Lung microvascular endothelial cell (primary cell): ENCODE results near the gene WDR93. TPM values are rescaled to one million over a fixed set of nuclear protein-coding genes. Genes with fewer than 3 reads are reported as not detected.
A peak's percentile ranks its signal among the peaks of the same experiment; 100 is the strongest.

ENCODE experiments used
- DNase-seq, 2 donors: peaks; one replicate each; pipeline versions ENCODE4 v3.0.0 to v3.0.0-alpha.2; 2010; ENCODE audit warnings: low read depth in 2 of 2
- total RNA-seq: library from RNA; depleted of rRNA; stranded (reverse); fragments of >200 nt; gene quantifications from 2 replicates; pipeline ENCODE4 v1.2.1, GENCODE V29; 2014

WDR93 gene
- total RNA-seq, 1 donor from 2014 or later, result not detected

DNA sequence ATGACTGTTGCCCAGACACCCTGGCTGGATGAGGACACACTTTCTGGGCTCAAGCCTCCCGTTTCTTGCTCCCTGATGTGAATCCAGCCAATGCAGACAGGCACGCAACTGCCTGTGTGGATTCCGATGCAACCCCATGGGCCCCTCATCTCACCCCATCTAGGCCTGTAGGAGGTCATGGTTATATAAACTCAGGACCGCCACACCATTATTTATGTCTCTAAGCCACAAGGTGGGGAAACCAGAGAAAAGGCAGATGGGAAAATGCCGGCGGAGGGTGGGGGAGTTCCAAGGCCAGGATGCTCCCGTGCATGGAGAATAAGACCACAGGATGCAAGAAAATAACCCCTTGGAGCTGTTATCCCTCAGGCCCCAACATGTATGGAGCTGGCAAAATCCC is 58.4 kb downstream of the WDR93 start:
- DNase-seq, result no peak

- DNase-seq, result no peak
Observed at GRCh38 chr15:89749526-89749925, 58.9 kb downstream of the WDR93 start.

- peak in 1 of 2 donors; percentile 18 for DNase-seq
Observed at GRCh38 chr15:89749951-89750559, 59.4 kb downstream of the WDR93 start.

- DNase-seq, result peak; percentile 95
Observed at GRCh38 chr15:89750560-89751542, 60.2 kb downstream of the WDR93 start, which contains the start of gene MESP1. Gene MESP1, minus strand, starts transcription at chr15:89751249. Its CDS starts 18 bp downstream, at chr15:89751231.

GRCh38 chr15:89751748-89752147 is 61.1 kb downstream of the WDR93 start:
- no peak for DNase-seq

DNA sequence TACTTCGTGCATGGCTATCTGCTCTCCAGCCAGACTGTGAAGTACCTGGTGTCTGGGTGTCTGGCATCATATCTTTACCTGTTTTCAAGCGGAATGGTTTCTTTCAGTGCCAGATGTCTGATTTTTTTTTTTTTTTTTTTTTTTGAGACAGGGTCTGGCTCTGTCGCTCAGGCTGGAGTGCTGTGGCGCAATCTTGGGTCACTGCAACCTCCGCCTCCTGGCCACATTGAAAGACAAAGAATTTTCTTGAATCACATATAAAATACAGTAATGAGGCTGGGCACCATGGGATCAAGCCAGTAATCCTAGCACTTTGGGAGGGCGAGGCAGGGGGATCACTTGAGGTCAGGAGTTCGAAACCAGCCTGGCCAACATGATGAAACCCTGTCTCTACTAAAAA is 63.2 kb downstream of the WDR93 start:
- DNase-seq, result no peak

GRCh38 chr15:89754361-89755154 is 63.9 kb downstream of the WDR93 start:
- no peak for DNase-seq

- DNase-seq, result no peak
Observed at GRCh38 chr15:89755701-89756100, 65.1 kb downstream of the WDR93 start.

- no peak for DNase-seq
Observed at GRCh38 chr15:89756897-89757296, 66.3 kb downstream of the WDR93 start.

DNA sequence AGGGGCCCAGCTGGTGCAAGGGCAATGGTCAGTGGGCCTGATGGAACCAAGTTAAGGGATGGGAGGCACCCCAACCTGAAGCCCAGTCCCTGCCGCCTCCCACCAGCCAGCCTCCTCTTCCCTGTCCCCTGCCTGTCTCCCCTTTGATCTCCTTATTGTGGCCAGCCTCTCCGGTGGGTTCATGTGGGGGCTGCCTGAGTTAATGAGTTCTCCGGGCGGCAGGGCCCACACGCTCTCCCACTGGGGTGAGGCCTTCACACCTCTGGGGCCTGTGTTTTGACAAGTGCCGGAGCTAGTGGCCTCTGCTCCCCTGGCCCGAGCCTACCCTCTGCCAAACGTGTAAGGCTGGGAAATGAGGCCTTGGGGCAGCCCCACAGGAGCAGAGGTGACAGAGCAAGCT is 67.7 kb downstream of the WDR93 start:
- no peak for DNase-seq

- no peak for DNase-seq
Observed at GRCh38 chr15:89758981-89759380, 68.4 kb downstream of the WDR93 start.

DNA sequence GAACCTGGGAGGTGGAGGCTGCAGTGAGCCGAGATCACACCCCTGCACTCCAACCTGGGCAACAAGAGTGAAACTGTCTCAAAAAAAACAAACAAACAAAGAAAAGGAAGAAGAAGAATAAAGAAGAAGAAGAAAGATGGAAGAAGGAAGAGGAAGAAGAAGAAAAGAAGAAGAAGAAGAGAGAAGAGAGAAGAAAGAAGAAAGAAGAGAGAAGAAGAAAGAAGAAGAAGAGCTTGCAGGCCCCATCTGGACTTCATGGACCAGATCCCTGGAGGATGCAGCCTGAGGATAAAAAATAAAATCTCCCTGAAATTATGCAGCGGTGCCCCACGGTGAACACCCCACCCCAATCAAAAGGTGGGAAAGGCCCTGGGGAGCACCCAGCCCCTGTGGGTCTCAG is 69.2 kb downstream of the WDR93 start:
- DNase-seq, result no peak

DNA sequence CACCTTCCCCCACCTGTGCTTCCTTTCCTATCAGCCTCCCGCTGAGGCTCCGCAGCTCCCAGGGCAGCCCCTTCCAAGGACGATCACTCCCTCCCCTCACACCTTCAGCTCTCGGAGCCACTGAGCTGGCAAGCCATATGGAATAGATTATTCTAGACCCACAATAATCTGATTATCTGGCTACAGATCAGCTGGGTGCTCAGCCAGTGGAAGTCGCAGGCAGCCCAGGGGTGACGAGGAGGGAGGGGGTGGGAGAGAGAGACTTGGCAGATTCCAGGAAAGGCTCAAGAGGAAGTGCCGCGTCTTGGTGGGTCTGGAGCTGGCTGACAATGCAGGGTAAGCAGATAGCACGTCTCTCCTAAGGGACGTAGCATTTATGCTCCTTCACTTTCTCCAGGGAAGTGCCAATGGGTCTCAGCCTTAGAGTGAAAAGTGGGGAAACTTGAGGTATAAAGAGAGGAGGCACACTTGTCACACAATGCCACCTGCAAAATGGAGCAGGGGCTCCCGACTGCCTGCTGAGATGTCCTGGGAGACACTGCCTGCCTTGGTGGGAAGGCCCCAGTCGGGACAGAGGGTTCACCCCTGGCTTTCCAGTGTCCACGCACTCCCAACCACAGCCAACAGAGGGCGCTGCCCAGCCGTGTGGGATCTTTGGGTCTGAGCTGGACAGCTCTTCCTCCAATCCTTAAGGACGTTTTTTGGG is 69.8 kb downstream of the WDR93 start:
- peak; percentile 70 to 77 for DNase-seq

- no peak for DNase-seq
Observed at GRCh38 chr15:89761009-89761831, 70.6 kb downstream of the WDR93 start.

- DNase-seq, result no peak
Observed at GRCh38 chr15:89761929-89762328, 71.3 kb downstream of the WDR93 start.

DNA sequence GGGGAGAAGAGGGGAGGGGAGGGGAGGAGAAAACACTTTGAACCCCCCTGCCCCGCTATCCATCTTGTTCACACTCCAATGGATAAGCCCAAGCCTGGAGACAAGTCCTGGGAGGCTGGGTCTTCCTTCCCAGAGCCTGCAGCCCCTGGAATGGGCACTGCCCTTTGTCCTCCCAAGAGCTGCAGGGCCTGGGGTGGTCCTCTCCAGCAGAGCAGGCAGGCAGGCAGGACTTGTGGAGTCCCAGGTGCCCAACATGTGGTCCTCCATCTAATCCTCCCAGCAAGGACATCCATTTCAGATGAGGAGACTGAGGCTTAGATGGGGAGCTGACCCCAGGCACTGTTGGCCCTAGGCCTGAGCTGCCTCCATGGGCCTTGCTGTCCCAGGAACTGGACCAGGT is 75.1 kb downstream of the WDR93 start:
- DNase-seq, result no peak

DNA sequence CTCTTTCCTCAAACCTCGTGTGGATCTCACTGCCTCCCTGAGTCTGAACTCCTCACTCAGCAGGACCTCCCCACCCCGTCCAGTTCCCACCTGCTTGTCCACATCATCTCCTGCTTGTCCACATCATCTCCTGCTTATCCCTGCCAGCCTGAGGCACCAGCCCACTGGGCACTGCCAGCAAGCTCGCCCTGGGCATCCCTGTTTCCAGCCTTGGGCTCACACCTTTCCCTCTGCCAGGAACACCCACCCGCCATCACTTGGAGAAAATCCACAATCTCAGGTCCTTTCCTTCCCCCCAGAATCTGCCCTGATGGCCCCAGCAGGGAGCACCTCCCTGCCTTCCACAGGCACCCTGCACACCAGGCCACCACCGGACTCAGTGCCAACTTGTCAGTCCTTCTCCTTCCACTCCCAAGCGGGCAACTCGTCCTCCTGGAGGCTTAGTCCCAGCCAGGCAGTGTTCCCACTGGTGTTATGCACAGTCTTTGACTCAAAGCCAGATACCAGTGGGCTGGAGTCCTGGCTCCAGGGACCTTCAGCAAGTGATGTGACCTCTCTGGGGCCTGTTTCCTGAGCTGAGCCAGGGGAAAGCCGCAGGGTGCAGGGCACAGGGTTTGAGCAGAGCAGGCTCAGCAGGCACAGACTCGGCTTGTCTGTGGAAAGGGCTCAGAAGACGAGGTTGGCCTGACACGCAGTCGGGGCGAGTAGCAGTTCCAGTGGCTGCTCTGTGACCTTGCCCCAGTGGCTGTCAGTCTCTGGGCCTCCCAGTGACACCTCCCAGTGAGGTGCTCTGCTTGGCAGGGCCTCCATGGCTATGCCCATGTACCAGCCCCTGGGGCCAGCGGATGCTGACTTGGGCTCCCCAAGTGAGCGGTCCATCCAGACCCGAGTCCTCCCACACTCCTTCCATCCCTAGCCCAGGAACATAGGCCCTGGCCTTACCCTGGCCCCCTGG is 76.0 kb downstream of the WDR93 start:
- DNase-seq, result peak in 1 of 2 donors; percentile 45

DNA sequence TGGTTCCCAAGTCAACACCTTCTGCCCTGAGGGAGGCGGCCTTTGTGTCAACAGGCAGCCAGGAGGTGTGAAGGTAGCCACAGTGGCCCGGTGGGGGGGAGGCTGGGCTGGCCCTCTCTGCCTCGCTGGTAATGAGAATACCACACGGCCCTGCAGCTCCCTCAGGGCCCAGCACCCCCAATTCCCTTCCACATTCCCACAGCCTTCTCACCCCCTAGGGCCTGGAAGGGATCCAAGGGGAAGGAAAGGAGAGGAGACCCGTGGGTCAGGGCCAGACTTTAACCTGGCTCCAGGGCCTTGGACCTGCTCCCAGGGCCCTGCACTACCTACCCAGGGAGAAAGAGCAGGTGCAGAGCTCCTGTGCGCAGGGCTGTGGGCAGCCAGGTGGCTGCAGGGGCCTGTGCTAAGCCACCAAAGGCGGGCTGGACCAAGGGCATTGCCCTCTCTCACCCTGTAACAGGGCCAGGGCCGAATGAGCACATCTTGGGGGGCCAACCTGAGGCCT is 76.9 kb downstream of the WDR93 start:
- DNase-seq, result no peak

DNA sequence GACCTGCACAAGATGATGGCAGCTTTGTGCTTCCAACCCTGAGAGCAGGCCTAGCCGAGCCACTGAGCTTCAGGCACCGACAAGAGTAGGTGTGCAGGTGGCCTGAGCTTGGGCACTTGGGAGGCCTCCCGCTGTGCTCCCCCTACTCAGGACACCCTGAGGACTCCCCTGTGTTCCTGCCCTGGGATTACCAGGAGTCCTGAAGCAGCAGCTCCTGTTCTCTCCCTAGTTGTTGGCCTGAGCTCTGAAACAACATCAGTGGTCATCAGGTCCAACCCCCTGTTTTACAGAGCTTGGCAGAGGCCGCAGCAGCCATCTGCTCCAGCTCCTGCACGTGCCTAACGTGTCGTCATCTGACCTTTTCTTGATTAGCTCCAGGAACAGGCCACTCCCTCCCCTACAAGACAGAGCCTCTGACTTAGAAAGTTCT is 77.5 kb downstream of the WDR93 start:
- peak; percentile 31 to 34 for DNase-seq
